ENCODE results near the gene CDIPT.

CDIPT gene

DNA sequence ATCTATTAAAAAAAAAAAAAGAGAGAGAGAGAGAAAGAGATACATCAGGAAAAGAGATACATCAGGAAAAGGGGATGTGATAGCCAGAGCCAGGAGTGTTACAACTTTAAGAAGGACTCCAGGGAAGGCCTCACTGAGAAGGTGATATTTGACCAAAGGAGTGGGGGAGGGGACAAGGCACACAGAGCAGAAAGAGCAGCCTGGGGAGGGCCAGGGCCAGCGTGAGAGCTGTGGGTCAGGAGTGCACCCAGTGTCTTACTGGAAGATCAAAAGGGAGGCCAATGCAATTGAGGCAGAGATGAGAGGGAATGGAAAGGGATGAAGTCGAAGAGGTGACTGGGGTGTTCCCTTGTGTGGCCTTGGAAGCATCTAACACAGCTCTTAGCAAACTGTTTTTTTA is 44.9 kb upstream of the CDIPT start:
- Histone ChIP-seq H3K4me2 (0 out of 22 replicates have a peak overlapping the region, but pooled peaks of 1 of the 11 experiments have one; percentile 82), H3K9ac (no peak overlapping the region), H3K4me3 (no peak overlapping the region), H3K27ac (peak overlapping the region in 2 of 11 experiments; percentile 19 to 32; a peak in 4 of 22 replicates), H3K27me3 (no peaks in the 10 kb centered on the region), H3K4me1 (peaks cover 16 to 45% (median 31%) of the 10 kb centered on the region in 10 experiments), H4K20me1 (peaks cover 0 to 18% (median 0%) of the 10 kb centered on the region in 11 experiments; a peak in 6 of 22 replicates), H3K9me3 (replicated peaks in 1 of 11) (no peaks in the 10 kb centered on the region), H3K36me3 (peaks cover 0 to 36% (median 13%) of the 10 kb centered on the region in 11 experiments; a peak in 15 of 22 replicates)
- no peak for TF ChIP-seq Cebpa-rat (IDR thresholded peaks at IDR 0.05)

DNA sequence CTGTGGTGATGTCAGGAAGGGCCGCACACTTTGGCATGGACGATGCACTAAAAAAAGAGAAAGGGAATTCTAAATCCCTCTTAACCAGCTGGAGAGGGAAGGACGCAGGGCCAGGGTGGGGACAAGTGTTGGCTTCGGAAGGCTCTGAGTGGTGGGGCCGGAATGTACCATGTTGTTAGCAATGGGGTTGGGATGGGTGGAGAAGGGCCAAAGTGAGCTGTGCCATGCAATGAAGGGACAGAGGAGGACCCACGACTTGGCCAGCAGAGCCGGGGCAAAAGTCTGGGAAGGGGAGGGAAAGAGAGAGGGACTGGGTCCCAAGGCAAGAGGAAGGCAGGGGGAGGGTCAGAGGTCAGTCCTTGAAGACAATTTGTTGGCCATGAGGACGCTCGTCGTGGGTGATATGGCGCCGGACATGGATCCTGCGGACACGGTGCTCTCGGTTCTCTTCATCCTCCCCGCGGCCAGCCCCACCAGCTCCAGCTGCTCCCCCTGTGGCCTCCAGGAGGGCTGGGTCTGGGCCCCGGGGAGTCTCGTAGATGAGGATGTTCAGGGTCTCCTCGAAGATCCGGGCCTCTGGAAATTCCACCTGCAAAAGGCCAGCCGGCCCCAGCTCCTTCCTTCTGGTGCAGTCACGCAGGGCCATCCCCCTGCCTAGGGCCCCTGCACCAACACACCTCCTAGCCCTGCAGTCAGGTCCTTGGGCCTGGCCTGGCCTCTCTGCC is 43.7 kb upstream of the CDIPT start:
- H3K4me1 ChIP-seq, result peaks cover 16 to 52% (median 35%) of the 10 kb centered on the region in 10 experiments
- H3K27ac ChIP-seq, result no peak overlapping the region
- H3K4me2 ChIP-seq, result no peak overlapping the region
- peaks cover 0 to 28% (median 11%) of the 10 kb centered on the region in 11 experiments; a peak in 14 of 22 replicates for H3K36me3 ChIP-seq
- no peak overlapping the region for H3K9ac ChIP-seq
- no peaks in the 10 kb centered on the region for H3K9me3 ChIP-seq (replicated peaks in 1 of 11)
- no peak overlapping the region for H3K4me3 ChIP-seq
- H3K27me3 ChIP-seq, result no peaks in the 10 kb centered on the region
- peaks cover 0 to 13% (median under 1%) of the 10 kb centered on the region in 11 experiments; a peak in 8 of 22 replicates for H4K20me1 ChIP-seq
- TF ChIP-seq Cebpa-rat (IDR thresholded peaks at IDR 0.05), result no peak

GRCh38 chr16:29905668-29906067 is 42.6 kb upstream of the CDIPT start:
- H3K27ac ChIP-seq, result no peak overlapping the region
- peaks cover 16 to 60% (median 42%) of the 10 kb centered on the region in 10 experiments for H3K4me1 ChIP-seq
- H4K20me1 ChIP-seq, result peaks cover 0 to 23% (median 3%) of the 10 kb centered on the region in 11 experiments; a peak in 8 of 22 replicates
- H3K9me3 ChIP-seq (replicated peaks in 1 of 11), result no peaks in the 10 kb centered on the region
- TF ChIP-seq Cebpa-rat (IDR thresholded peaks at IDR 0.05), result no peak
- peaks cover 0 to 8% (median 0%) of the 10 kb centered on the region in 11 experiments; a peak in 4 of 22 replicates for H3K27me3 ChIP-seq
- no peak overlapping the region for H3K4me2 ChIP-seq
- H3K4me3 ChIP-seq, result no peak overlapping the region
- peaks cover 0 to 21% (median 8%) of the 10 kb centered on the region in 11 experiments; a peak in 11 of 22 replicates for H3K36me3 ChIP-seq
- H3K9ac ChIP-seq, result no peak overlapping the region

GRCh38 chr16:29904947-29905346 is 41.9 kb upstream of the CDIPT start:
- H3K27me3 ChIP-seq, result peaks cover 0 to 10% (median under 1%) of the 10 kb centered on the region in 11 experiments; a peak in 10 of 22 replicates
- H3K9ac ChIP-seq, result no peak overlapping the region
- no peaks in the 10 kb centered on the region for H3K9me3 ChIP-seq (replicated peaks in 1 of 11)
- no peak overlapping the region for H3K4me3 ChIP-seq
- H3K4me2 ChIP-seq, result no peak overlapping the region
- H3K36me3 ChIP-seq, result peaks cover 0 to 17% (median 8%) of the 10 kb centered on the region in 11 experiments; a peak in 9 of 22 replicates
- peaks cover 16 to 54% (median 40%) of the 10 kb centered on the region in 10 experiments for H3K4me1 ChIP-seq
- peaks cover 0 to 23% (median 3%) of the 10 kb centered on the region in 11 experiments; a peak in 8 of 22 replicates for H4K20me1 ChIP-seq
- no peak for TF ChIP-seq Cebpa-rat (IDR thresholded peaks at IDR 0.05)
- no peak overlapping the region for H3K27ac ChIP-seq

DNA sequence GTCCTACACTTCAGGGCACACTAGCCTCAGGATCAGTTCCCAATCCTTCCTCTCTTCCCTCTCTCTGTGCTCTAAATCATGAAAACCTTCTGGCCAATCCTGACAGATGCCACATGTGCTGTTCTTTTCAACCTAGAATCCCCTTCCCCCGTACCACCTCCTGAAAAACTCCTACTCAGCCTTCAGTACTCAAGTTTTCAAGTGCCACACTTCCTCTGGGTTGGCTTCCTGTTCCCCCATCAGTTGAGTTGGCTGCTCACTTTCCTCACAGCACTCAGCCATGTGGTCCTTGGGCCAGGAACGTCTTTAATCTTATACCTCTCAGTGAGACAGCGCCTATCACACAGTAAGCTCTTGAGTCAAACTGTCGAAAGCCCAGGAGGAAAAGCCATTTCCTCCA is 40.6 kb upstream of the CDIPT start:
- Histone ChIP-seq H3K4me2 (peak overlapping the region; percentile 20 to 68 (median 41); a peak in 21 of 22 replicates), H3K36me3 (peaks cover 0 to 17% (median 8%) of the 10 kb centered on the region in 11 experiments; a peak in 9 of 22 replicates), H4K20me1 (peaks cover 0 to 26% (median 7%) of the 10 kb centered on the region in 11 experiments; a peak in 9 of 22 replicates), H3K4me1 (peaks cover 7 to 44% (median 30%) of the 10 kb centered on the region in 10 experiments; a peak in 18 of 20 replicates), H3K9me3 (replicated peaks in 1 of 11) (no peaks in the 10 kb centered on the region), H3K4me3 (no peak overlapping the region), H3K27me3 (peaks cover 13 to 24% (median 14%) of the 10 kb centered on the region in 11 experiments), H3K27ac (no peak overlapping the region), H3K9ac (no peak overlapping the region)
- TF ChIP-seq Cebpa-rat (IDR thresholded peaks at IDR 0.05), result no peak

GRCh38 chr16:29901607-29901945 is 38.5 kb upstream of the CDIPT start:
- Histone ChIP-seq H3K27ac (no peak overlapping the region), H3K4me3 (peak overlapping the region in 2 of 10 experiments; percentile 67 to 69; a peak in 2 of 20 replicates), H3K4me2 (peak overlapping the region in 9 of 11 experiments; percentile 15 to 99 (median 95); a peak in 15 of 22 replicates), H3K4me1 (peaks cover 7 to 37% (median 29%) of the 10 kb centered on the region in 10 experiments; a peak in 18 of 20 replicates), H3K9ac (no peak overlapping the region; a peak in 2 of 22 replicates), H3K36me3 (peaks cover 0 to 6% (median 1%) of the 10 kb centered on the region in 11 experiments; a peak in 5 of 22 replicates), H4K20me1 (peaks cover 0 to 33% (median 7%) of the 10 kb centered on the region in 11 experiments; a peak in 9 of 22 replicates), H3K27me3 (peaks cover 27 to 42% (median 34%) of the 10 kb centered on the region in 11 experiments), H3K9me3 (replicated peaks in 1 of 11) (no peaks in the 10 kb centered on the region)
- TF ChIP-seq Cebpa-rat (IDR thresholded peaks at IDR 0.05), result no peak

GRCh38 chr16:29900888-29901606 is 38.0 kb upstream of the CDIPT start:
- Histone ChIP-seq H3K4me3 (peak overlapping the region; percentile 55 to 76 (median 66)), H3K27me3 (peaks cover 27 to 47% (median 37%) of the 10 kb centered on the region in 11 experiments), H3K36me3 (peaks cover 0 to under 1% (median 0%) of the 10 kb centered on the region in 11 experiments; a peak in 1 of 22 replicates), H3K9ac (peak overlapping the region in 10 of 11 experiments; percentile 39 to 76 (median 67); a peak in 17 of 22 replicates), H3K4me1 (peaks cover 7 to 37% (median 29%) of the 10 kb centered on the region in 10 experiments; a peak in 18 of 20 replicates), H4K20me1 (peaks cover 0 to 32% (median 7%) of the 10 kb centered on the region in 11 experiments; a peak in 7 of 22 replicates), H3K27ac (peak overlapping the region in 5 of 11 experiments; percentile 25 to 43 (median 36); a peak in 4 of 22 replicates), H3K9me3 (replicated peaks in 1 of 11) (no peaks in the 10 kb centered on the region), H3K4me2 (peak overlapping the region; percentile 85 to 99 (median 95))
- no peak for TF ChIP-seq Cebpa-rat (IDR thresholded peaks at IDR 0.05)

DNA sequence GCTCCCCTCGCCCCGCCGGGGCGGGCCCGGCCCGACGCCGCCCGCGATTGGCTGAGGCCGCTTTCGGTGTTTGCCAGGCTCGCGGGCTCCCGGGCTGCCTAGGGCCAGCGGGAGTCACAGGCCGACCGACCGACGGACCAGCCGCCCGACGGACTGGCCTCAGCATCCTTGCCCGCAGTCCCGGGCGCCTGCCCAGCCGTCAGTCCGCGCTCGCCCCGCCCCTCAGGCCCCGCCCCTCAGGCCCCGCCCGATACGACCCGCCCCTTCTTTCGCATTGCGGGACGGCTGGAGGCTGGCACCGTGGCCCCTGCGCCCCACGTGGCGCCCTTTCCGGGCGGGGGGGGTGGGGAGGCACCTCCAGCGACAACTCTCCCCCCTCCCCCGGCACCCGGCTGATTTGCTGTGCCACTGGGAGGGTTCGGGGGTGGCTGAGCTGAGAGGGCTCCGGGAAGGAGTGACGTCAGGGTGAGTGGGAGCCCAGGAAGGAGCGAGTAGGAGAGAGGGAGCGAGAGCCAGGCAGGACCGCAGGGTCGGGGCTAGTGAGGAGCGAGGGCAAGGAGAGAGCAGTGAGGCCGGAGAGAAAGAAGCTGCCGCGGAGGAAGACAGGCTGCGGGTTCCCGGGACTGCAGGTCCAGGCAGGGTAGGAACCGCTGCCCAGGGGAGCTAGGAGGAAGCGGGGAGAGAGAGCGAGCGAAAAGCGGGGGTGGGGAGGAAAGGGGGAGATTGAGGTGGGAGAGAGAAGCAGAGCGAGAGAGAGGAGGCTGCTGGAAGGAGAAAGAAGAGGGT is 37.3 kb upstream of the CDIPT start, which contains the start of gene ASPHD1:
Gene ASPHD1 (plus strand): TSS at position 387 of the 786 bp plus-strand sequence. CDS start 484 bp downstream, outside the sequence.
- Histone ChIP-seq H3K9ac (peak within 1 kb of the TSS in 10 of 11 experiments; percentile 39 to 76 (median 67); a peak in 17 of 22 replicates), H4K20me1 (peaks cover 0 to 35% (median 7%) of the 10 kb centered on the region in 11 experiments; a peak in 7 of 22 replicates), H3K36me3 (no peaks in the 10 kb centered on the region), H3K27me3 (peaks cover 27 to 51% (median 37%) of the 10 kb centered on the region in 11 experiments), H3K9me3 (replicated peaks in 1 of 11) (no peaks in the 10 kb centered on the region), H3K4me2 (peak within 1 kb of the TSS; percentile 85 to 99 (median 95)), H3K4me1 (peaks cover 7 to 37% (median 29%) of the 10 kb centered on the region in 10 experiments; a peak in 18 of 20 replicates), H3K4me3 (peak within 1 kb of the TSS; percentile 55 to 76 (median 66)), H3K27ac (peak within 1 kb of the TSS in 8 of 11 experiments; percentile 6 to 47 (median 37); a peak in 9 of 22 replicates)
- no peak for TF ChIP-seq Cebpa-rat (IDR thresholded peaks at IDR 0.05)
